GM18517 (cell line): ENCODE data around the gene SLC27A2.

Experiments used
- ATAC-seq: cut with Tn5 transposase; IDR thresholded peaks from one replicate; pipeline ENCODE4 v1.9.1; 2021; ENCODE audit warnings: mild to moderate bottlenecking, moderate library complexity; ENCODE audit not compliant: unreplicated experiment

SLC27A2 gene

DNA sequence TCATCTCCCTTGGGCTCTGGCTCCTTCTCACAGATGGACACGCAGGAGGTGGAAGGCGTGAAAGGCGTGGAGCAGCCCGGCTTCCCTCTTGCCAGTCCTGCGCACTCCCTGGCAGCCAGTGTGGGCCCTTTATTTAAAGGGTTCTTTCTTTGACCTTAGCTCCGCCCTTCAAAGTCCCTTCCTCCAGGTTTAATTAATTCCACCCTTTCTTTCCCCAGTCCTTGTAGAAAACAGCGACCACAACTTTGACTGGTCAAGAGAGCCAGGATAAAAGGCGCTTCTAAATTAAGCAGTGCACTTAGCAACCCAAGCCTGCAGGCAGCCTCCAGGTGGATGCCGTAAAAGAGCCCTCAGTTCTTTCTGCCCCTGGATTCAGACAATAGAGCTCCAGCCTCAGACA is 83.6 kb downstream of the SLC27A2 start, which contains the start of gene HDC:
Gene HDC (minus strand): TSS at position 107 of the 400 bp plus-strand sequence. CDS start 103 bp downstream, at position 4.
- ATAC-seq = no peak

DNA sequence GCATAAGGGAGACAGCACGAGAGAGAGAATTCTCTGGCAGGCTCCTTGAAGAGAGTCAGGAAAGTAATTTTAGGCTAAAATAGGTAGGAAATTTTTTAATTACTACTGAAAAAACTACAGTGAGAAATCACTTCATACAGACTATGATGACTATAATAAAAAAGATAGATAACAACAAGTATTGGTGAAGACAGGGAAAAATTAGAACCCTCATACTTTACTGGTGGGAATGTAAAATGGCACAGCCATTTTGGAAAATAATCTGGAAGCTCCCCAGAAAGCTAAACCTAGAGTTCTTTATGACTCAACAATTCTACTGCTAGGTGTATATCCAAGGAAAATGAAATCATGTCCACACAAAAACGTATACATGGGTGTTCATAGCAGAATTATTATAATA is 85.6 kb downstream of the SLC27A2 start:
- ATAC-seq = no peak

DNA sequence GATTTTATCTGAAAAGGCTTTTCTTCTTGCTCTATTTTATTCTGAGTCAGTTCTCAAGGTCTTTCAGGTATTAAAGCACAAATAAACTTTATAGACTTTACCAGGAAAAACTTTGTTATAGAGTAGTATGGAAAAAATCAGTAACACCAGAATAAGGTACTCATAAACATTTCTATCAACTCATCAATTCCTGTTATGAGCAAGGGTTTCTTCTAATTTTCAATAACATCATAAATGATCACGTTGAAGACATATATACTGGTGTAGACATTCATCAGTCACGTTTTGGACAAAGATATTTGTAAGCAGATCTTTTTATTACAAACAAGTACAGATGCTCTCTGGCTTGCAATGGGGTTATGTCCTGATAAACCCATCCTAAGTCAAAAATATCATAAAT is 93.1 kb downstream of the SLC27A2 start:
- no peak for ATAC-seq

DNA sequence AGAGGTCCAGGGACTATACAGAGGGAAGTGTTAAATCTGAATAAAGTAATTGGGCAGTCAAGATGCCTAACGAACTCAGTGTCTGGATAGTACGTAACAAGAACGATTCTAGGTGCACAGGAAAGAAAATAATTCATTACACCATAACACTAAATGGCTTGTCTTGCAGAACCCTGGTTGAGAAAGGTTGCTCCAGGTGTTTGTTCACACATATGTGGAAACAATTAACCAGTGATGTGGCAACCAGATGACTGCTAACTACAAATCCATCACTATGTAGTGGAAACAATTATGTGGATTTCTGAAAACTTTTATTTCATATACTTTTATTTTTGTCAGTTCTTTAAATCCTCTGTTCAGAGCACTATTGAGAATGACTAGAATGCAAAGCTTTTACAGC is 93.9 kb downstream of the SLC27A2 start:
- no peak for ATAC-seq

DNA sequence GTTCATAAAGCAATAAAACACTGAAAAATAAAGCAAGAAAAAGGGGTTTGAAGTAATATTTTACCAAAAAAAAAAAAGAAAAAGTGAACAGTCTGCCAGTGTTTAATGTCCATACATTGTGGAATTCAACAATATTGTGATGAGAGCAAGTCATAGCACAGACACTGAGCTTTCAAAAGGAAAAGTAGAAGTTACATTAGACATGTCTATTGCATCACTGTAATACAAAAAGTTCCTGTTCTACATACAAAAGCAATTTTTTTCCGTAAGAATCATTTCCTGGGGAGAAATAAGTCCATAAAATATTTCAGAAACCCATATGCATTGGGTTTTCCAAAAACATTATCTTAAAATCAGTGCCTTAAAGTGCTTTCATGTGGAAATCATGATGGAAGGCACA is 95.4 kb downstream of the SLC27A2 start:
- no peak for ATAC-seq

DNA sequence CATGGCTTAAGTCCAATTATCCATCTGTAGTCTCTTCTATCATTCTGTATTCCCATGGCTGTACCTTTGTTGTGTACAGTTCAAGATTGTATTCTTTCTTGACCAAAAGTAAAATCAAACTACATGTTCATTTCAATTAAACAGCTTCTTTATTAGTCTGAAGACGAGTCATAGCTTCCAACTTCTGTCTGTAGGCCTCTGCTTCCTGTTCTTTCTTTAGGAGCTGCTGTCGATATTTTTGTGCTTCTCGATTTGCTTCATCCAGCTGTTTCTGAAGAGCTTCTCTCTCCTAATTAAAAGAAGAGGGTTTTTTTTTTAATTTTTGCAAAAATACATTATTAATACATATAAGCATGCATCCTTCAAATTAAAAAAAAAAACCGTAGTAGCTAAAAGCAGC is 96.5 kb downstream of the SLC27A2 start:
- ATAC-seq = no peak

DNA sequence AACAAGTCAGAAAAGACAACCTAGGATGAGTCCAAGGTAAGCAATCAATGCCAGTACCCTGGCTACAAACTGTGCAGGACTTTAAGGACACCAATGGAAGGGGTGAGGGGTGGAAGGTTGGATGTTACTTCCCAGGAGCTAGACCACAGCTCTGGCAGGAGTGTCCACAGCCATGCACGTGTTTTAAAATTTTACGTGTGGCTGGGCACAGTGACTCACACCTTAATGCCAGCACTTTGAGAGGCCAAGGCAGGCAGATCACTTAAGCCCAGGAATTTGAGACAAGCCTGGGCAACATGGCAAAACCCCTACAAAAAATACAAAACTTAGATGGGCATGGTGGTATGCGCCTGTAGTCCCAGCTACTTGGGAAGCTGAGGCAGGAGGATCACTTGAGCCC is 98.3 kb downstream of the SLC27A2 start:
- no peak for ATAC-seq

DNA sequence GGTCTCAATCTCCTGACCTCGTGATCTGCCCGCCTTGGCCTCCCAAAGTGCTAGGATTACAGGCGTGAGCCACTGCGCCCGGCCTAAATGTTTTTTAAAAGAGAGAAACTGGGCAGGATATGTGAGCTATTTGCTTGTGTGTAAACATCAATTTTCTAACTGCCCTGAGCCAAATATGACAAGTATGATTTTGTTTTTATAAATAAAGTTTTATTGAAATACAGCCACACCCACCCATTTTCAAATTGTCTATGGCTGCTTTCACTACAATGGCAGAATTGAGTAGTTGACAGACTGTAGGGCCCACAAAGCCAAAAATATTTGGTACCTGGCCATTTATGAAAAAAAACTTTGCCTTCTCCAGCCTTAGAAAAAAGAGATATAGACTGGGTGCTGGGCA is 99.4 kb downstream of the SLC27A2 start:
- ATAC-seq = no peak
